IMR-90 (cell line): ENCODE measurements around the gene LYPD4. TPM values are rescaled to one million over a fixed set of nuclear protein-coding genes. Genes with fewer than 3 reads are reported as not detected.
A peak's percentile ranks its signal among the peaks of the same experiment; 100 is the strongest.

ENCODE experiments used
- ATAC-seq: fragments of 200-7000 bp; cut with Tn5 transposase; 2 replicates; pipeline ENCODE4 v1.9.1; 2020; ENCODE audit warnings: low read depth, mild to moderate bottlenecking, moderate library complexity
- BruUV-seq: library from RNA; stranded (reverse); fragments of 400-500 nt; replicated peaks from 2 replicates; lab custom pipeline; 2021; lab: Mats Ljungman, UMichigan
- CTCF ChIA-PET: fragments of 300-600 bp; formaldehyde crosslinking; extraction: SDS; loops from one replicate; lab custom pipeline; 2021; ENCODE audit warnings: antibody characterized with exemption; lab: Yijun Ruan, JAX
- POLR2A ChIA-PET: fragments of 300-600 bp; sonication (Branson Sonifier 250); formaldehyde crosslinking; loops from one replicate; lab custom pipeline; 2022; ENCODE audit warnings: antibody characterized with exemption; ENCODE audit not compliant: unreplicated experiment; lab: Charles Lee
- DNase-seq: peaks from one replicate; pipeline ENCODE4 v3.0.0; 2013
- H2AFZ ChIP-seq: replicated peaks from 2 replicates; pipeline ENCODE3; 2013; ENCODE audit warnings: low read length, mild to moderate bottlenecking; ENCODE audit not compliant: poor library complexity
- H2AK5ac ChIP-seq: 2 replicates; pipeline ENCODE4 v1.6.1; 2013; ENCODE audit warnings: low read depth, low read length, inconsistent platforms
- H2AK9ac ChIP-seq: replicated peaks from 2 replicates; pipeline ENCODE3; 2013; ENCODE audit warnings: mild to moderate bottlenecking, low read depth, low read length, moderate library complexity; ENCODE audit not compliant: poor library complexity
- H2BK120ac ChIP-seq: 2 replicates; pipeline ENCODE4 v1.6.1; 2013; ENCODE audit warnings: low read depth, low read length, inconsistent platforms
- H2BK15ac ChIP-seq: 3 replicates; pipeline ENCODE4 v1.6.1; 2013; ENCODE audit warnings: low read depth, low read length, inconsistent platforms
- H2BK20ac ChIP-seq: 2 replicates; pipeline ENCODE4 v1.6.1; 2013; ENCODE audit warnings: low read depth, mild to moderate bottlenecking, inconsistent platforms, low read length, moderate library complexity
- H2BK5ac ChIP-seq: 2 replicates; pipeline ENCODE4 v1.6.1; 2013; ENCODE audit warnings: mild to moderate bottlenecking, low read depth, low read length, inconsistent platforms; ENCODE audit not compliant: poor library complexity, severe bottlenecking
- H3K14ac ChIP-seq: replicated peaks from 2 replicates; pipeline ENCODE4 v1.6.1; 2013; ENCODE audit warnings: low read depth, low read length, inconsistent platforms
- H3K18ac ChIP-seq: 2 replicates; pipeline ENCODE4 v1.6.1; 2013; ENCODE audit warnings: low read depth, low read length, control low read depth
- H3K23ac ChIP-seq: 2 replicates; pipeline ENCODE4 v1.6.1; 2013; ENCODE audit warnings: low read depth, low read length, inconsistent platforms
- H3K27ac ChIP-seq: 2 replicates; pipeline ENCODE4 v1.5.1; 2013; ENCODE audit warnings: mild to moderate bottlenecking, control low read depth, low read length; ENCODE audit not compliant: insufficient read depth
- H3K27me3 ChIP-seq: 2 replicates; pipeline ENCODE4 v1.6.1; 2013; ENCODE audit warnings: low read length; ENCODE audit not compliant: control insufficient read depth, insufficient read depth
- H3K36me3 ChIP-seq: 2 replicates; pipeline ENCODE4 v1.6.1; 2013; ENCODE audit warnings: low read length, mixed read lengths; ENCODE audit not compliant: control insufficient read depth, insufficient read depth
- H3K4ac ChIP-seq: 2 replicates; pipeline ENCODE4 v1.6.1; 2013; ENCODE audit warnings: low read depth, low read length, inconsistent platforms
- H3K4me1 ChIP-seq: 2 replicates; pipeline ENCODE4 v1.6.1; 2013; ENCODE audit warnings: low read length, mixed read lengths; ENCODE audit not compliant: control insufficient read depth, insufficient read depth
- H3K4me2 ChIP-seq: 2 replicates; pipeline ENCODE4 v1.6.1; 2013; ENCODE audit warnings: low read depth, mild to moderate bottlenecking, control low read depth, low read length, moderate library complexity
- H3K4me3 ChIP-seq: 2 replicates; pipeline ENCODE4 v1.5.1; 2013; ENCODE audit warnings: low read depth, mild to moderate bottlenecking, control low read depth, low read length, moderate library complexity; ENCODE audit not compliant: insufficient read depth
- H3K56ac ChIP-seq: 2 replicates; pipeline ENCODE4 v1.6.1; 2013; ENCODE audit warnings: low read length, inconsistent platforms; ENCODE audit not compliant: insufficient read depth; ENCODE audit errors: extremely low read depth
- H3K79me1 ChIP-seq, 2 experiments: 2 replicates each; pipeline ENCODE4 v1.6.1; 2013; ENCODE audit warnings: low read length in 2 of 2, inconsistent platforms in 1 of 2, low read depth in 1 of 2
- H3K9ac ChIP-seq: 2 replicates; pipeline ENCODE4 v1.6.1; 2013; ENCODE audit warnings: low read depth, low read length, control low read depth
- H3K9me1 ChIP-seq: 2 replicates; pipeline ENCODE4 v1.6.1; 2013; ENCODE audit warnings: low read length, inconsistent platforms; ENCODE audit not compliant: insufficient read depth
- H3K9me3 ChIP-seq: 2 replicates; pipeline ENCODE4 v1.6.1; 2013; ENCODE audit warnings: low read length; ENCODE audit not compliant: control insufficient read depth, insufficient read depth
- H4K20me1 ChIP-seq: 2 replicates; pipeline ENCODE4 v1.6.1; 2013; ENCODE audit warnings: low read length, inconsistent platforms; ENCODE audit not compliant: insufficient read depth
- H4K5ac ChIP-seq: 2 replicates; pipeline ENCODE4 v1.6.1; 2013; ENCODE audit warnings: mild to moderate bottlenecking, low read depth, low read length, control low read depth
- H4K8ac ChIP-seq, 2 experiments: 2 replicates each; pipeline ENCODE4 v1.6.1; 2013; ENCODE audit warnings: low read depth in 2 of 2, low read length in 2 of 2, control low read depth in 1 of 2, inconsistent platforms in 1 of 2
- H4K91ac ChIP-seq: 2 replicates; pipeline ENCODE4 v1.6.1; 2013; ENCODE audit warnings: low read depth, low read length, inconsistent platforms; ENCODE audit not compliant: insufficient read depth
- BHLHE40 ChIP-seq: fragments of 150-350 bp; IDR thresholded peaks from 2 replicates; pipeline ENCODE4 v1.6.1; 2016; ENCODE audit warnings: mild to moderate bottlenecking, low read depth, low read length
- CEBPB ChIP-seq: IDR thresholded peaks from 2 replicates; pipeline ENCODE4 v1.6.1; 2012; ENCODE audit warnings: low read depth, low read length, improper control_type of control experiment
- CHD1 ChIP-seq: IDR thresholded peaks from 2 replicates; pipeline ENCODE4 v1.6.1; 2012; ENCODE audit warnings: low read depth, low read length, improper control_type of control experiment
- ELK1 ChIP-seq: fragments of 150-350 bp; IDR thresholded peaks from 2 replicates; pipeline ENCODE4 v1.6.1; 2016; ENCODE audit warnings: low read depth, mild to moderate bottlenecking, low read length, moderate library complexity, borderline replicate concordance
- FOS ChIP-seq: fragments of 150-350 bp; IDR thresholded peaks from 2 replicates; pipeline ENCODE4 v1.6.1; 2016; ENCODE audit warnings: low read depth, low read length
- MAFK ChIP-seq: IDR thresholded peaks from 2 replicates; pipeline ENCODE4 v1.6.1; 2012; ENCODE audit warnings: low read depth, low read length, improper control_type of control experiment
- MAZ ChIP-seq: IDR thresholded peaks from 2 replicates; pipeline ENCODE4 v1.6.1; 2012; ENCODE audit warnings: low read depth, mild to moderate bottlenecking, low read length, improper control_type of control experiment, moderate library complexity, borderline replicate concordance
- MXI1 ChIP-seq: IDR thresholded peaks from 2 replicates; pipeline ENCODE4 v1.6.1; 2012; ENCODE audit warnings: low read depth, mild to moderate bottlenecking, low read length, moderate library complexity, borderline replicate concordance
- NFE2L2 ChIP-seq: fragments of 150-350 bp; IDR thresholded peaks from 2 replicates; pipeline ENCODE4 v1.6.1; 2016; ENCODE audit warnings: low read depth, mild to moderate bottlenecking, low read length
- POLR2A ChIP-seq: IDR thresholded peaks from 2 replicates; pipeline ENCODE4 v1.6.1; 2012; ENCODE audit warnings: mild to moderate bottlenecking, low read depth, low read length
- RAD21 ChIP-seq: IDR thresholded peaks from 2 replicates; pipeline ENCODE4 v1.6.1; 2012; ENCODE audit warnings: low read length, improper control_type of control experiment
- RCOR1 ChIP-seq: IDR thresholded peaks from 2 replicates; pipeline ENCODE4 v1.6.1; 2012; ENCODE audit warnings: mild to moderate bottlenecking, low read length, improper control_type of control experiment; ENCODE audit not compliant: insufficient replicate concordance
- RFX5 ChIP-seq: IDR thresholded peaks from 2 replicates; pipeline ENCODE4 v1.8.0; 2012; ENCODE audit warnings: low read depth, mild to moderate bottlenecking, low read length, moderate library complexity
- SMC3 ChIP-seq: fragments of 150-350 bp; IDR thresholded peaks from 2 replicates; pipeline ENCODE4 v1.6.1; 2016; ENCODE audit warnings: low read depth, mild to moderate bottlenecking, antibody characterized with exemption, low read length, moderate library complexity
- WGBS, 2 experiments: methylation state at CpG; one replicate each; pipeline versions ENCODE4 v1.1.5 to v1.1.7; 2013; ENCODE audit warnings: missing lambda C conversion rate in 2 of 2; ENCODE audit not compliant: insufficient read length in 1 of 2; ENCODE audit errors: extremely low coverage in 2 of 2; 5-methylcytosine and 5-hydroxymethylcytosine counted together
- dilution Hi-C: fragments of 300-500 bp; cut with HindIII; formaldehyde crosslinking; loops from one replicate; pipeline ENCODE4 v1.14.3; 2018; ENCODE audit warnings: low sequenced_read_pairs; ENCODE audit not compliant: unreplicated experiment
- in situ Hi-C: fragments of 300-500 bp; cut with MboI; formaldehyde crosslinking; loops from 3 replicates; pipeline ENCODE4 v1.14.3; 2019; ENCODE audit warnings: low sequenced_read_pairs, inconsistent platforms, mixed read lengths
- intact Hi-C: fragments of 100-400 bp; cut with micrococcal nuclease; formaldehyde crosslinking; loops from 2 replicates; pipeline ENCODE4 v1.10.0; 2022
- polyA plus RNA-seq, 3 experiments: library from polyadenylated mRNA; depleted of rRNA; stranded (reverse); fragments of >200 nt; gene quantifications; 2 replicates each; pipeline ENCODE4 v1.2.3, GENCODE V29; 2012; ENCODE audit warnings: low replicate concordance in 1 of 3
- total RNA-seq: library from RNA; depleted of rRNA; stranded (reverse); fragments of >200 nt; gene quantifications from 2 replicates; pipeline ENCODE4 v1.2.3, GENCODE V29; 2012
- TF ChIP-seq, protein P1 (sequence below): fragments of 150-350 bp; IDR thresholded peaks from 2 replicates; pipeline ENCODE4 v1.6.1; 2017; ENCODE audit warnings: mild to moderate bottlenecking, antibody characterized with exemption, low read length, low read depth
- TF ChIP-seq, protein P2 (sequence below): conservative IDR thresholded peaks from 2 replicates; pipeline ENCODE4 v1.5.1; 2012; ENCODE audit warnings: mild to moderate bottlenecking, low read depth, low read length, improper control_type of control experiment

LYPD4 gene
- total and polyA plus RNA-seq, 2 of the 4 experiments (the other 2 are of a cell fraction) = not detected

DNA sequence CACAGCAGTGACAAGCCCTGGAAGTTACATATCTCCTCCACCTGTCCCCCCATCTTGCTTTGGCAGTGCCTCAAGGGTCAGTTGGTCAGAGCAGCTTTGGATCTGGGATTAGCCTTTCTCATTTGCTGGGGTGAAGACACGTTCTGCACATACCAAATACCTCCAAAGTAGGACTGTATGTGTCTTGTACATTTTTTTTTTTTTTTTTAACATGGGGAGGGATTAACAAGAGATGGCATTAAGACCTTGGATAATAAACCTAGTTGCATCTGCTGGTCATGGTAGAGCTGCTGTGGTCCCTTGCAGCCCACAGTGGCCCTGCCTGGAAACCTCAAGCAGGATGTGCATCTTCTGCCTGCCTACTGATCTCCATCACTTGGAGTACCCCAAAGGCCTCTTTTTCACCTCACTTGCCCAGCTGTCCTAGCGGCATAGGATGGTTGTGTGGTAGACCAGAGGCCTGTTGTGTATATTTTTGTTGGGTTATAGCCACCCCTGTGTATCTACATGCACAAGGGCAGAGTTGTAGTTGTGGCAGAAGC is 18.0 kb upstream of the LYPD4 start:
- no peak overlapping the region for H2BK5ac ChIP-seq
- H3K9ac ChIP-seq = peak overlapping the region; percentile 23; the same call in 1 of the 2 replicates
- H3K4ac ChIP-seq = no peak overlapping the region
- TF ChIP-seq, protein P1, sequence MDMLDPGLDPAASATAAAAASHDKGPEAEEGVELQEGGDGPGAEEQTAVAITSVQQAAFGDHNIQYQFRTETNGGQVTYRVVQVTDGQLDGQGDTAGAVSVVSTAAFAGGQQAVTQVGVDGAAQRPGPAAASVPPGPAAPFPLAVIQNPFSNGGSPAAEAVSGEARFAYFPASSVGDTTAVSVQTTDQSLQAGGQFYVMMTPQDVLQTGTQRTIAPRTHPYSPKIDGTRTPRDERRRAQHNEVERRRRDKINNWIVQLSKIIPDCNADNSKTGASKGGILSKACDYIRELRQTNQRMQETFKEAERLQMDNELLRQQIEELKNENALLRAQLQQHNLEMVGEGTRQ = no peak
- TF ChIP-seq RCOR1 (no peak), RAD21 (no peak), CHD1 (no peak), MXI1 (no peak), POLR2A (no peak), RFX5 (no peak), MAZ (no peak), ELK1 (no peak), MAFK (no peak), SMC3 (no peak), BHLHE40 (no peak), CEBPB (no peak), NFE2L2 (no peak), FOS (no peak)
- TF ChIP-seq, protein P2, sequence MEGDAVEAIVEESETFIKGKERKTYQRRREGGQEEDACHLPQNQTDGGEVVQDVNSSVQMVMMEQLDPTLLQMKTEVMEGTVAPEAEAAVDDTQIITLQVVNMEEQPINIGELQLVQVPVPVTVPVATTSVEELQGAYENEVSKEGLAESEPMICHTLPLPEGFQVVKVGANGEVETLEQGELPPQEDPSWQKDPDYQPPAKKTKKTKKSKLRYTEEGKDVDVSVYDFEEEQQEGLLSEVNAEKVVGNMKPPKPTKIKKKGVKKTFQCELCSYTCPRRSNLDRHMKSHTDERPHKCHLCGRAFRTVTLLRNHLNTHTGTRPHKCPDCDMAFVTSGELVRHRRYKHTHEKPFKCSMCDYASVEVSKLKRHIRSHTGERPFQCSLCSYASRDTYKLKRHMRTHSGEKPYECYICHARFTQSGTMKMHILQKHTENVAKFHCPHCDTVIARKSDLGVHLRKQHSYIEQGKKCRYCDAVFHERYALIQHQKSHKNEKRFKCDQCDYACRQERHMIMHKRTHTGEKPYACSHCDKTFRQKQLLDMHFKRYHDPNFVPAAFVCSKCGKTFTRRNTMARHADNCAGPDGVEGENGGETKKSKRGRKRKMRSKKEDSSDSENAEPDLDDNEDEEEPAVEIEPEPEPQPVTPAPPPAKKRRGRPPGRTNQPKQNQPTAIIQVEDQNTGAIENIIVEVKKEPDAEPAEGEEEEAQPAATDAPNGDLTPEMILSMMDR = no peak
- BruUV-seq = no TSS peak
- no CpG with 5 or more reads among the region's 2 CpGs for WGBS, 2 experiments
- no peak overlapping the region for H3K56ac ChIP-seq
- peaks cover 68% of the 10 kb centered on the region for H4K20me1 ChIP-seq
- no peak overlapping the region for H4K91ac ChIP-seq
- H3K4me1 ChIP-seq = peaks cover 12% of the 10 kb centered on the region
- ChIA-PET CTCF (interaction anchor here (0.7 kb wide), 1 partner anchor 499 kb away, joined by 7 read pairs; the partner anchor contains the start of gene B9D2), POLR2A (no interaction called here)
- H3K14ac ChIP-seq = no peak overlapping the region
- H2BK15ac ChIP-seq = no peak overlapping the region
- no peaks in the 10 kb centered on the region for H3K9me3 ChIP-seq
- no peak overlapping the region for H3K27ac ChIP-seq
- no peak for ATAC-seq
- H2BK120ac ChIP-seq = no peak overlapping the region
- no peak overlapping the region for H2AK9ac ChIP-seq
- in situ Hi-C loops = no loop called here
- H3K4me3 ChIP-seq = no peak overlapping the region
- H3K18ac ChIP-seq = no peak overlapping the region
- no peak overlapping the region; a peak in 1 of 4 replicates for H4K8ac ChIP-seq
- H2AFZ ChIP-seq = no peak overlapping the region
- H2AK5ac ChIP-seq = no peak overlapping the region
- 0 out of 2 replicates have a peak overlapping the region, but pooled peaks have one; percentile 68 for H3K23ac ChIP-seq
- intact Hi-C loops = no loop called here
- no peak overlapping the region for H2BK20ac ChIP-seq
- H3K79me1 ChIP-seq = peaks cover 16 to 58% of the 10 kb centered on the region in 2 experiments
- no peaks in the 10 kb centered on the region for H3K27me3 ChIP-seq
- H3K4me2 ChIP-seq = peak overlapping the region; percentile 34; the same call in 1 of the 2 replicates
- peaks cover 53% of the 10 kb centered on the region for H3K36me3 ChIP-seq
- dilution Hi-C loops = no loop called here
- no peak overlapping the region for H4K5ac ChIP-seq
- DNase-seq = no peak
- peaks cover 24% of the 10 kb centered on the region for H3K9me1 ChIP-seq
